ENCODE results near the gene PSG7.
"Not testable (repeated sequence)": the region's sequence is repeated elsewhere in the genome, so short reads cannot be mapped to it uniquely, and the experiment has no call there.

PSG7 gene

GRCh38 chr19:42917634-42918033, 19.4 kb downstream of the PSG7 start, which contains the start of gene PSG6:
PSG6 (minus strand) TSS chr19:42917894; CDS start chr19:42917792, 102 bp downstream.
- H3K9me3 ChIP-seq (ENCODE audit: control insufficient read depth in 5 of 5, low read length in 5 of 5); H3K4me1 ChIP-seq (ENCODE audit: control insufficient read depth in 5 of 5, insufficient read depth in 5 of 5, low read length in 5 of 5); H3K27ac ChIP-seq (ENCODE audit: low read depth, low read length); H3K36me3 ChIP-seq (ENCODE audit: control insufficient read depth in 5 of 5, insufficient read depth in 5 of 5, low read length in 5 of 5); H3K4me3 ChIP-seq (ENCODE audit: low read depth in 1 of 5, low read length in 5 of 5); H3K9ac ChIP-seq (ENCODE audit: low read length in 5 of 5); H3K27me3 ChIP-seq (ENCODE audit: control insufficient read depth in 5 of 5, insufficient read depth in 4 of 5, low read length in 5 of 5): not testable (repeated sequence)

DNA sequence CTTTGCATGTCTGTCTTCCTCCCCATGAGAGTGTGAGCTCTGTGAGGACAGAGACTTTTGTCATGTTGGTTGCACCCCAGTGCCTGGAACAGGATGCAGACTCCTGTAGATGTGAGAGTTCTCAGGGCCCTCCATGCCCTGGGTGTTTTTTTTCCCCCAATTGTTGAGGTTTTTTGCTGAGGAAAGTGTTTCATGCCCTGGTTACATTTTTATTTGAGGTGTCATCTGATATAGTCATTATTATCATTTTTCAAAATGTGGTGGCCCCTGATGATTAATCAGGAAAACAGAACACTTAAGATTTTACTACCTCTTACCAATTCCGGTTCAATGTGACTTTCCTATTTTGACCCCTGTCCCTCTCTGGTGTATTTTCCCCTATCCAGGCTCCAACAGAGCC, 20.1 kb downstream of the PSG7 start:
- H3K9ac ChIP-seq (ENCODE audit: low read length in 5 of 5); H3K9me3 ChIP-seq (ENCODE audit: control insufficient read depth in 5 of 5, low read length in 5 of 5); H3K4me3 ChIP-seq (ENCODE audit: low read depth in 1 of 5, low read length in 5 of 5); H3K36me3 ChIP-seq (ENCODE audit: control insufficient read depth in 5 of 5, insufficient read depth in 5 of 5, low read length in 5 of 5); H3K27me3 ChIP-seq (ENCODE audit: control insufficient read depth in 5 of 5, insufficient read depth in 4 of 5, low read length in 5 of 5); H3K27ac ChIP-seq (ENCODE audit: low read depth, low read length); H3K4me1 ChIP-seq (ENCODE audit: control insufficient read depth in 5 of 5, insufficient read depth in 5 of 5, low read length in 5 of 5): not testable (repeated sequence)

GRCh38 chr19:42913516-42913915, 23.5 kb downstream of the PSG7 start:
- not testable (repeated sequence) for H3K36me3 ChIP-seq (ENCODE audit: control insufficient read depth in 5 of 5, insufficient read depth in 5 of 5, low read length in 5 of 5); H3K27me3 ChIP-seq (ENCODE audit: control insufficient read depth in 5 of 5, insufficient read depth in 4 of 5, low read length in 5 of 5); H3K9ac ChIP-seq (ENCODE audit: low read length in 5 of 5); H3K9me3 ChIP-seq (ENCODE audit: control insufficient read depth in 5 of 5, low read length in 5 of 5); H3K4me1 ChIP-seq (ENCODE audit: control insufficient read depth in 5 of 5, insufficient read depth in 5 of 5, low read length in 5 of 5); H3K4me3 ChIP-seq (ENCODE audit: low read depth in 1 of 5, low read length in 5 of 5); H3K27ac ChIP-seq (ENCODE audit: low read depth, low read length)

DNA sequence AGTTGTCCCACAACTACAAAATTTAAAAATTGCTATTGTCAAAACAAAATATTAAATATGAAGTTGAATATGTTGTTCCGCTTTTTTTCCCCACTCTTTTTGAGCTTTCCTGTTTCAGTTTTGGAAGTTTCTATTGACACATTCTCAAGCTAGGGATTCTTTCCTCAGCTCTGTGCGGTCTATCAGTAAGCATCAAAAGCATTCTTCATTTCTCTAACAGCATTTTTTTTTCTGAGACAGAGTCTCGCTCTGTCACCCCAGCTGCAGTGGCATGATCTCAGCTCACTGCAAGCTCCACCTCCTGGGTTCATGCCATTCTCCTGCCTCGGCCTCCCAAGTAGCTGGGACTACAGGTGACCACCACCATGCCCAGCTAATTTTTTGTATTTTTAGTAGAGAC, 24.1 kb downstream of the PSG7 start:
- not testable (repeated sequence) for H3K36me3 ChIP-seq (ENCODE audit: control insufficient read depth in 5 of 5, insufficient read depth in 5 of 5, low read length in 5 of 5); H3K9me3 ChIP-seq (ENCODE audit: control insufficient read depth in 5 of 5, low read length in 5 of 5); H3K4me3 ChIP-seq (ENCODE audit: low read depth in 1 of 5, low read length in 5 of 5)

DNA sequence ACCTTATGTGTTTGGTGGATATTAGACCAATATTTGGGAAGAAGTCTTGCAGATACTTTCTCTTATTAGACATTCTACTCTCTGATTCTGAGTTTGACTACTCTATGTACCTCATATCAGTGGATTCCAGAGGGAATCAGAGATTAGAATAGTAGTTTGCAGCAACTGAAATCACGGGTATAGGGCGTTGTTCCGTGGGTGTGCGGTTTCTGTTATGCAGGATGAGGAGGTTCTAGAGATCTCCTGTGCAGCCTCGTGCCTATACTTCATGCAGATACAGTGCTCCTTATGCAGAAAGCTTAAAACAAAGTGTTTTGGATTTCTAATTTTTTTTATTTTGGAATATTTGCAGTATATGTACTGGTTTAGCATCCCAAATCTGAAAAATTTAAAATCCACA, 25.3 kb downstream of the PSG7 start:
- not testable (repeated sequence) for H3K36me3 ChIP-seq (ENCODE audit: control insufficient read depth in 5 of 5, insufficient read depth in 5 of 5, low read length in 5 of 5); H3K27ac ChIP-seq (ENCODE audit: low read depth, low read length); H3K9ac ChIP-seq (ENCODE audit: low read length in 5 of 5); H3K4me3 ChIP-seq (ENCODE audit: low read depth in 1 of 5, low read length in 5 of 5); H3K27me3 ChIP-seq (ENCODE audit: control insufficient read depth in 5 of 5, insufficient read depth in 4 of 5, low read length in 5 of 5); H3K9me3 ChIP-seq (ENCODE audit: control insufficient read depth in 5 of 5, low read length in 5 of 5); H3K4me1 ChIP-seq (ENCODE audit: control insufficient read depth in 5 of 5, insufficient read depth in 5 of 5, low read length in 5 of 5)

More for the DNA sequence above, 24.1 kb downstream of the PSG7 start:
- not testable (repeated sequence) for H3K27me3 ChIP-seq (ENCODE audit: control insufficient read depth in 5 of 5, insufficient read depth in 4 of 5, low read length in 5 of 5); H3K9ac ChIP-seq (ENCODE audit: low read length in 5 of 5); H3K27ac ChIP-seq (ENCODE audit: low read depth, low read length); H3K4me1 ChIP-seq (ENCODE audit: control insufficient read depth in 5 of 5, insufficient read depth in 5 of 5, low read length in 5 of 5)

- H3K27me3 ChIP-seq (ENCODE audit: control insufficient read depth in 5 of 5, insufficient read depth in 4 of 5, low read length in 5 of 5); H3K4me3 ChIP-seq (ENCODE audit: low read depth in 1 of 5, low read length in 5 of 5); H3K36me3 ChIP-seq (ENCODE audit: control insufficient read depth in 5 of 5, insufficient read depth in 5 of 5, low read length in 5 of 5); H3K9ac ChIP-seq (ENCODE audit: low read length in 5 of 5); H3K27ac ChIP-seq (ENCODE audit: low read depth, low read length); H3K4me1 ChIP-seq (ENCODE audit: control insufficient read depth in 5 of 5, insufficient read depth in 5 of 5, low read length in 5 of 5); H3K9me3 ChIP-seq (ENCODE audit: control insufficient read depth in 5 of 5, low read length in 5 of 5): not testable (repeated sequence)
Measured at GRCh38 chr19:42906162-42906561, 30.8 kb downstream of the PSG7 start.

DNA sequence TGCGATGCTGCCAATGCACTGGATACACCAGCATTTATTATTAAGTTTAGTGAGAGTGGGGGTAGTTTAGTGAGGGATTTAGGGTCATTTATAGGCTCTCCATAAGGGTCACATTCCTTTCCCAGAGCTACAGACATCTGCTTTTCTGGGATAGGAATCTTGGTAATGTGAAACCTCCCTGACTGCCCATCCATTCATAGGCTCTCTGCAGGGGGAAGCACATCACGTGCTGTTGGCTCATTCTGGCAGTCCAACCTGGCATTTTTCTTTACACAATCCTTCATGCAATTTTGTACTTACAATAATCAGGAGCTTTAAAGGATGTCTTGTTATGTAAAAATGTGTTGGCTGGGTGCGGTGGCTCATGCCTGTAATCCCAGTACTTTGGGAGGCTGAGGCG, 36.4 kb downstream of the PSG7 start:
- not testable (repeated sequence) for H3K4me3 ChIP-seq (ENCODE audit: low read depth in 1 of 5, low read length in 5 of 5); H3K27me3 ChIP-seq (ENCODE audit: control insufficient read depth in 5 of 5, insufficient read depth in 4 of 5, low read length in 5 of 5)

DNA sequence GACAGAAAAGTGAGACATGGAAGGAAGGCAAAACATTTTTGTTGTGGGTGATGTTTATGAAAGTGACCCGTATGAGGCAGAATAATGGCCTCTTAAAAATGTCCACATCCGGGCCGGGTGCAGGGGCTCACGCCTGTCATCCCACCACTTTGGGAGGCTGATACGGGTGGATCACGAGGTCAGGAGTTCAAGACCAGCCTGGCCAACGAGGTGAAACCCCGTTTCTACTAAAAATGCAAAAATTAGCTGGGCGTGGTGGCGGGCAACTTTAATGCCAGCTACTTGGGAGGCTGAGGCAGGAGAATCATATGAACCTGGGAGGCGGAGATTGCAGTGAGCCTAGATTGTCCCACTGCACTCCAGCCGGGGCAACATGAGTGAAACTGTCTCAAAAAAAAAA, 37.3 kb downstream of the PSG7 start:
- H3K36me3 ChIP-seq (ENCODE audit: control insufficient read depth in 5 of 5, insufficient read depth in 5 of 5, low read length in 5 of 5); H3K27me3 ChIP-seq (ENCODE audit: control insufficient read depth in 5 of 5, insufficient read depth in 4 of 5, low read length in 5 of 5); H3K4me3 ChIP-seq (ENCODE audit: low read depth in 1 of 5, low read length in 5 of 5); H3K9me3 ChIP-seq (ENCODE audit: control insufficient read depth in 5 of 5, low read length in 5 of 5); H3K27ac ChIP-seq (ENCODE audit: low read depth, low read length); H3K4me1 ChIP-seq (ENCODE audit: control insufficient read depth in 5 of 5, insufficient read depth in 5 of 5, low read length in 5 of 5); H3K9ac ChIP-seq (ENCODE audit: low read length in 5 of 5): not testable (repeated sequence)

More for the DNA sequence above, 36.4 kb downstream of the PSG7 start:
- H3K36me3 ChIP-seq (ENCODE audit: control insufficient read depth in 5 of 5, insufficient read depth in 5 of 5, low read length in 5 of 5); H3K9ac ChIP-seq (ENCODE audit: low read length in 5 of 5); H3K4me1 ChIP-seq (ENCODE audit: control insufficient read depth in 5 of 5, insufficient read depth in 5 of 5, low read length in 5 of 5); H3K9me3 ChIP-seq (ENCODE audit: control insufficient read depth in 5 of 5, low read length in 5 of 5); H3K27ac ChIP-seq (ENCODE audit: low read depth, low read length): not testable (repeated sequence)

DNA sequence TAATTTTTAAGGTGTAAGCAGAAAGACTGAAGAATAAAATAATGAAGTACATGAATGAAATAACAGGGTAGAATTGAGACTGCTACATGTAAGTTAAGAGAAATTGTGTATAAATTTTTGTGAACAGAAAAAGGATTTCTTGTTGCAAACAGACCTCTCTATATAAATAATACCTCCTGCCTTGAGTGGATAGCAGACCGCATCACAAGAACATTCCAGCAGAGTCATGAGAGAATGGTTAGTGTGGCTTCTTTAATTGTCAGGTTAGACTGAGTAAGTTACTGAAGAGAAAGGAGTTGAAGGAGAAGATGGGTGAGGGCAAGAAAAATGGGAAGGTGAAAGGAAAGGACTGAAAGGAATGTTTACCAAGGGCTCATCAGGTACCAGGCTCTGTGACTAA, 37.9 kb downstream of the PSG7 start:
- not testable (repeated sequence) for H3K27ac ChIP-seq (ENCODE audit: low read depth, low read length); H3K4me1 ChIP-seq (ENCODE audit: control insufficient read depth in 5 of 5, insufficient read depth in 5 of 5, low read length in 5 of 5); H3K36me3 ChIP-seq (ENCODE audit: control insufficient read depth in 5 of 5, insufficient read depth in 5 of 5, low read length in 5 of 5); H3K27me3 ChIP-seq (ENCODE audit: control insufficient read depth in 5 of 5, insufficient read depth in 4 of 5, low read length in 5 of 5); H3K9ac ChIP-seq (ENCODE audit: low read length in 5 of 5); H3K4me3 ChIP-seq (ENCODE audit: low read depth in 1 of 5, low read length in 5 of 5); H3K9me3 ChIP-seq (ENCODE audit: control insufficient read depth in 5 of 5, low read length in 5 of 5)

DNA sequence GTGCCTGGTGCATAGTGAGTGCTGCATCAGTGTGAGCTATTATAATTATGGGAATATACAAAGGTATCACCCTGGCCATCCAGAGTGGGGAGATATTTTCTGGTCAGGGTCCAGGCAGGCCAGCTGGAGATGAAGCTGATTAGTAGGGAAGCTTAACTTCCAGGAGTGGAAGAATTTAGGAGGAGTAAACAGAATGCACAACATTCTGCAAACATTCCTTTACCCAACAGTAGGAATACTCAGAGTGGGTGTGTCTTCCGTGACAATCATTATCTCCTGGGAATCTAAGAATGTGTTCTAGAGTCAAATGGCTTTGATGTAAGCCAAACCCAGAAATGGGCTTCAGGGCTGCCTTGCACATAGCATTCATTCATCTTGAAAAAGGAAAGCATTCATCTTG, 38.4 kb downstream of the PSG7 start:
- H3K4me3 ChIP-seq (ENCODE audit: low read depth in 1 of 5, low read length in 5 of 5); H3K36me3 ChIP-seq (ENCODE audit: control insufficient read depth in 5 of 5, insufficient read depth in 5 of 5, low read length in 5 of 5); H3K4me1 ChIP-seq (ENCODE audit: control insufficient read depth in 5 of 5, insufficient read depth in 5 of 5, low read length in 5 of 5); H3K9me3 ChIP-seq (ENCODE audit: control insufficient read depth in 5 of 5, low read length in 5 of 5); H3K27me3 ChIP-seq (ENCODE audit: control insufficient read depth in 5 of 5, insufficient read depth in 4 of 5, low read length in 5 of 5); H3K9ac ChIP-seq (ENCODE audit: low read length in 5 of 5); H3K27ac ChIP-seq (ENCODE audit: low read depth, low read length): not testable (repeated sequence)

DNA sequence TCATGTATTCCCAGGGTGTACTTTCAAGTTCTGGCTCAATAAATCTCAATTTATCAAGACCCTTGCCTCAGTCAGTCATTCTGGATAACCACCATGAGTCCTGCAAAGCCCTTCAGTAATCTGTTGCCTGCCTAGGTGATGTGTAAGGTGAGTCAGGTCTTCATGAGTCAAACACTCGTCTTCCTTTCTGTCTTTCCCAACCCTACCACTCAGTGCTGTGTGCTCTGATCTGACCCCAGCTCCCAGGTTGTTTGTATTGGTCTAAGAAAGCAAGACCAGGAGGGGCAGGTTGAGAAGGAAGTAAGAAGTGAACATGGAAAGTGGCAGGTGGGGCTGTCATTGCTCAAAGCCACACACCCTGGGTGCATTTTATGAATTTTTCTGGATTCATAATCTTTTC, 39.3 kb downstream of the PSG7 start:
- not testable (repeated sequence) for H3K27ac ChIP-seq (ENCODE audit: low read depth, low read length); H3K9ac ChIP-seq (ENCODE audit: low read length in 5 of 5); H3K4me3 ChIP-seq (ENCODE audit: low read depth in 1 of 5, low read length in 5 of 5); H3K9me3 ChIP-seq (ENCODE audit: control insufficient read depth in 5 of 5, low read length in 5 of 5); H3K36me3 ChIP-seq (ENCODE audit: control insufficient read depth in 5 of 5, insufficient read depth in 5 of 5, low read length in 5 of 5); H3K4me1 ChIP-seq (ENCODE audit: control insufficient read depth in 5 of 5, insufficient read depth in 5 of 5, low read length in 5 of 5); H3K27me3 ChIP-seq (ENCODE audit: control insufficient read depth in 5 of 5, insufficient read depth in 4 of 5, low read length in 5 of 5)

Measured in subcutaneous abdominal adipose tissue (tissue), 5 donors.